Embryonic facial prominence (tissue), 1 donor: ENCODE measurements around the gene TM4SF4.
"Not testable (repeated sequence)": the region's sequence is repeated elsewhere in the genome, so short reads cannot be mapped to it uniquely, and the experiment has no call there.

Source experiments
- DNase-seq: peaks from one replicate; pipeline ENCODE4 v3.0.0-alpha.2; 2016; ENCODE audit errors: extremely low spot score

Gene TM4SF4

GRCh38 chr3:149474250-149474817, at the start of gene TM4SF4:
Gene TM4SF4 (plus strand): TSS chr3:149474697. CDS start chr3:149474878, 181 bp downstream.
- no peak for DNase-seq

- no peak for DNase-seq
These were observed 49.6 kb upstream of the TM4SF4 start for GRCh38 chr3:149424918-149425317.

GRCh38 chr3:149426325-149426724, 48.2 kb upstream of the TM4SF4 start:
- DNase-seq = no peak

GRCh38 chr3:149428087-149428486, 46.4 kb upstream of the TM4SF4 start:
- DNase-seq = no peak

GRCh38 chr3:149430216-149430615, 44.3 kb upstream of the TM4SF4 start:
- DNase-seq = no peak

GRCh38 chr3:149432149-149432548, 42.3 kb upstream of the TM4SF4 start:
- DNase-seq = no peak

- no peak for DNase-seq
These were observed 38.3 kb upstream of the TM4SF4 start for GRCh38 chr3:149435996-149436885.

- DNase-seq = no peak
These were observed 37.2 kb upstream of the TM4SF4 start for GRCh38 chr3:149437286-149437685.

GRCh38 chr3:149437710-149438109, 36.8 kb upstream of the TM4SF4 start:
- DNase-seq = no peak

- no peak for DNase-seq
These were observed 35.5 kb upstream of the TM4SF4 start for GRCh38 chr3:149438981-149439380.

GRCh38 chr3:149441642-149442041, 32.9 kb upstream of the TM4SF4 start:
- no peak for DNase-seq

- DNase-seq = no peak
These were observed 32.5 kb upstream of the TM4SF4 start for GRCh38 chr3:149442043-149442442.

GRCh38 chr3:149442851-149443544, 31.5 kb upstream of the TM4SF4 start:
- no peak for DNase-seq

- no peak for DNase-seq
These were observed 31.0 kb upstream of the TM4SF4 start for GRCh38 chr3:149443545-149443912.

GRCh38 chr3:149444867-149445266, 29.6 kb upstream of the TM4SF4 start:
- not testable (repeated sequence) for DNase-seq

- DNase-seq = no peak
These were observed 26.1 kb upstream of the TM4SF4 start for GRCh38 chr3:149448331-149448831.

- DNase-seq = no peak
These were observed 25.3 kb upstream of the TM4SF4 start for GRCh38 chr3:149449182-149449581.

GRCh38 chr3:149449799-149450198, 24.7 kb upstream of the TM4SF4 start:
- DNase-seq = no peak

- no peak for DNase-seq
These were observed 24.2 kb upstream of the TM4SF4 start for GRCh38 chr3:149450281-149450680.

GRCh38 chr3:149452036-149452435, 22.5 kb upstream of the TM4SF4 start:
- no peak for DNase-seq

GRCh38 chr3:149453140-149453805, 21.2 kb upstream of the TM4SF4 start:
- DNase-seq = no peak

- no peak for DNase-seq
These were observed 19.8 kb upstream of the TM4SF4 start for GRCh38 chr3:149454746-149455145.
